ENCODE data around the gene LINC01488. TPM values are rescaled to one million over a fixed set of nuclear protein-coding genes. Genes with fewer than 3 reads are reported as not detected.

Gene LINC01488
- polyA plus RNA-seq, 1 donor, result not detected

DNA sequence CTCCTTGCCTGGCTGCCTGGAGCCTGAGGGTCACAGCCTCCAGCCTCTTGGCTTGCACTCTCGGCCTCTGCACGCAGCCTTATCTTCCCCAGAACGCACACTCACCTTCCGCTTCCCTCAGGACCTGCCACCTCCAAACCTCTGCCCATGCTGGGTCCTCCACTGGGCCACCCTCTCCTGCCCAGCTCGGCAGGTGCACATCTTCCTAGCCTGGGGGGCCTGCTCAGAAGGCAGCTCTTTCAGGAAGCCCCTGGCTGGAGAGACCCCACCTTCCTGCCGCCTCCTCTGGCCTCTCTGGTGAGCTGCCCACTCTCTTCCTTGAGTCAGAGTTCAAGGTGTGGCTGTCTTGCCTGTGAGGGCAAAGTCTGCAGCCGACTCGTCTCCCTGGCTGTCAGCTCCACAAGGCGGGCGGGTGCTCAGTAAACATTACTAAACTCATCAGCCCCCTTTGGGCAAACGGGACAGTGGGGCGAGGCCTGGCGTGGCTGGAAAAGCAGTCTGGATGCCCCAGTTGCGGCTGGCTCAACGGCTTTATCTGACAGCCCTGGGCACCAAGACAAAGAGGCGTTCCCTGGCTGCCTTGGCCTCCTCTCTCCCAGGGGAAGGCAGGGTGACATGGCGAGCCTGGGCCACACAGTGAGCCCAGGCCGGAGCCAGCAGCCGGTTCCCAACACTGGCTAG is 1.7 kb upstream of the LINC01488 start:
- no peak for DNase-seq

DNA sequence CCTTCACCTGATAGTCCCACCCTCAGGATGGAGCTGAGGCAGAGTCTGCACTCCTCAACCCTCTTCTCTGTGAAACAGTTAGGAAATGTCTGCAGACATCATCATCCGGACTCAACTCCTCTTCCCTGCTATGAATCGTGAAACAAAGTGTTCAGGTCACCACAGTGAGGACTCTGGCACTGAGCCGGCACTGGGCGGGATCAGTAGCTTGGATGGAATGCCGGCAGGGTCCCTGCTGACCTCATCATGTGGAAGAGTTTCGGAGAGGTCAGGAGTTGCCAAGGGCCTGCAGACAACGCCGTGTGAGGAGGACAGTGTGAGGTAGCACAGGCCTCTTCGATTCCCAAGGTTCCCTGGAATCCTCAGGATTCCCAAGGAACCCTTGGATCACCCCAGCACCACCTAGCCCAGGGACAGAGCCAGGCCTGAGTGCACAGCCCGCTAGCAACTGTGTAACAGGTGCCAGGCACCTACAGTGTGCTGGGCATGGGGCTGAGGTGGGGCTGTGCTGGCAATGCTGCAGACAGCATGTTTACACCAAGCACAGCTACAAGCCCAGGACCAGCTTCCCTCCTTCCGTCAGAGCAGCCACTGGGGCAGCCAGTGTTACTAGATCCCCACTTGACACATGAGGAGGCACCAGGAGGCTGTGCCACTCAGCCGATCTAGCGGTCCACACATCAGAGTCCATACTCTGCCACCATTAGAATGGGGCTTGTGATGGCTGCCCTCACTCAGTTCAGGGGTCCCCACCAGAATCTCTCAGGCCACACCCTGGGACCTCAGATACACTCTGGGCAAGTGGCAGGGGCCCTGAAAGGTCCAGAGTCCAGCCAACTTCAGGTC is 693 bp upstream of the LINC01488 start:
- no peak for DNase-seq

GRCh38 chr11:69482322-69482721 is 859 bp downstream of the LINC01488 start:
- no peak for DNase-seq

DNA sequence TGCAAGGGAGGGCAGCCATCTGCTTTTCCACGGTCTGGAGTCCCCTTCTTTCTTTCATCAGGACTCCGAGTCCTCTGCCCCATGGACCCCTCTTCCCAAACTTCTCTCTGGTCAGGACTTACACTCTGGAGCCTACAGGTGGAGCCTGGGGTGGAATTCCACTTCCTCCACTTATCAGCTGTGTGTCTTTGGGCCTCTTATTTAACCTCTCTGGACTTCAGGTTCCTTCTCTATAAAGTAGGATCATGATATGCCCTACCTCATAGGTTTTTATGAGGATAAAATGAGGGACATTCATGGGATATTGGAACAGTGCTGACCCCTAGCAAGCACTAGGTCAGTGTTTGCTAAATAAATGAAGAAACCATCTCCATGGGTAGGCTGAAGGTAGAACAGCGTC is 1.7 kb downstream of the LINC01488 start:
- DNase-seq, result no peak

GRCh38 chr11:69483691-69484426 is 2.4 kb downstream of the LINC01488 start:
- no peak for DNase-seq

DNA sequence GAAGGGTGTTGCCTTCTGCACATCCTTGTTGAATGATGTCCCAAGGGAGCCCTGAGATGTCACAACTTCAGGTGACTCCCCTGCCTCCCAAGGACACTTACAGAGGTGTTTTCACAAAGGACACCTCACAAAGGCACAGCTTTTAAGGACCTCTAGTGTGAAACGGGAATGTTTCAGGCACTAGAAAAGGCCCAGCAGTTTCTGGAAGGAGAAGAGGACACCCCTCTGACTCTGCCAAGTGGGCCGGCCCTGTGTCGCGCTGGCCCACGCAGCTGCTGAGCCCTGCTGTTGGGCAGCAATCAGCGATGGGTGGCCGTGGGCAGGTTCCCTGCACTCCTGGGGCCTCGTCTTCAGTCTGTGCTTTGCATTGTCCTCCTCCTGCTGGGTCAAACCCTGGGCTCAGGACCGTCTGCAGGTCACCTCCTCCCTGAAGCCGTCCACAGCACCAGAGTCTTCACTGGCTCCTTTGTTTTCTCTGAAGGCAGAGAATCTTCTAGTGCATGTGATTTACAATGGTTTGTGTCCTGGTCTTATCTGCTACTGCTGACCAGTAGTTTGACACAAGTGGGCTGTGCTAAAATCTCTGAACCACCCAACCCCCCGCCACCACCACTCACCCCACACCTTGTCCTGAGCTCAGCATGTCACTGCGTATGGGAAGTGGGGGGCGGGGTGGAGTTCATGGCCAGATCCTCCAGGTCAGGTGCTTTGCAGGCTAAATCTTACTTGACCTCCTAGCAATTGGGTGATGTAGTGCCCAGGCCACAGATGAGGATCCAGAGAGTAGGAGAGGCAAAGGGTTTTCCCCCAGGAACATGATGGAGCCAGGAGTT is 3.2 kb downstream of the LINC01488 start:
- no peak for DNase-seq

DNA sequence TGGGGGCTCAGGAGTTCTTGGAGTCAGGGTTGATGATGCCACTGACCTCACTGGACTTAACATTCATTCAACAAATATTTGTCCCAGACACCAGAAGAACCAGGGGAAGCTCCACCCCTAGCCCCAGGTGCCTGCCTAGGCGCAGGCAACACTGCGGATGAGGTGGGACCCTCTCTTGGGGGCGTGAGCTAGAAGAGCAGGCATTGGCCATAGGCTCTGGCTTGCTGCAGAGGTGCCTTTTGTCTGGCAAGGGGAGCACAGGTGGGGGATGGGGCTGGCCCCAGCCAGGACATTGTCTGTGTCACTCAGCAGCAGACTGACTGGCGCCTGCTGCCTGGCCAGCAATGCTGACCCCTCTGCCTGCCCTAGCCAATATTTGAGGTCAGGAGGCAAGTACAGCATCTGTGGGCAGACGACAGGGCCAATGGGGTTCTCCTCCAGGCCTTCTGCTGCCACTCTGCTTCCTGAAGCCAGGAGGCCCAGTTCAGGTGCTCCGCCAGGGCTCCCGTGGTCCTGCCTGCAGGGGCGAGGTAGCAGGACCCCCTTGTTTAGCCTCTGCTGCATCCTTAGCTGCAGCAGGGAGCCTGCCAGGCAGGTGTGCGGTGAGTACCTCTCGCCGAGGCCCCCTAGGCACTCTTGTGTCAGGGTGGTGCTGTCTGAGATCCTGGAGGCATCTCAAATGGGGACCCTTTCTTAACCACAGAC is 4.0 kb downstream of the LINC01488 start:
- no peak for DNase-seq

DNA sequence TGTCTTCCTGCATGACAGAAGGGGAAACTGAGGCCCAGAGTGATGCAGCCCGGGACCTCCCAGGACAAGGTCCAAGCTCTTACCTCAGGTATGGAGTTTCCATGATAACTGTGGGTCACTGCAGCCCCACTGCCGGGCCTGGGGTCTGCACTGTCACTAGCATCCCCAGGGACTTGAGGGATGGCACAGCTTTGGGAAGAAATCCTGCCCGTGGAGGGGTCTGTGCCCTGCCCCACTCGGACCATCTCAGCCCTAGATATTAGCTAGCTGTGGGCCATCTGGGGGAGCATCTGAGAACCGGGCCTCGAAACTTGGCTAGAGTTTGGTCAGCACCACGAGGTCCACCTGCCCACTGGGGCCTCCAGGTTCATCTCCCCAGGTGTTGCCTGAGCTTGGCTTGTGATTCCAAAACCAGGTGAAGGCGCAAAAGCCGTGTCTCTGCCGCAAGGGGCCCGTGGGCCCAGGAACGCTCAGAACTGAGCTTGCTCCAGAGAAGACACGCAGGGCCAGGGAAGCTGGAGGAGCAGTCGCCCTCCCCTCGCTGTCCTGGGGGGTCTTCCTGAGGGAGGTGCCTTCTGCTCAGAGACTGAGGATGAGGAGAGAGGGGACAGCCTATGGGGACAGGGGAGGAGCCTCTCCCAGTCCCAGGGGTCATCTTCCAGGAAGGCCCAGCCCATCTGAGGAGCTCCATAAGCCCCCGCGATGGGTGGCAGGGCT is 4.8 kb downstream of the LINC01488 start:
- no peak for DNase-seq

GRCh38 chr11:69486773-69487291 is 5.4 kb downstream of the LINC01488 start:
- no peak for DNase-seq

DNA sequence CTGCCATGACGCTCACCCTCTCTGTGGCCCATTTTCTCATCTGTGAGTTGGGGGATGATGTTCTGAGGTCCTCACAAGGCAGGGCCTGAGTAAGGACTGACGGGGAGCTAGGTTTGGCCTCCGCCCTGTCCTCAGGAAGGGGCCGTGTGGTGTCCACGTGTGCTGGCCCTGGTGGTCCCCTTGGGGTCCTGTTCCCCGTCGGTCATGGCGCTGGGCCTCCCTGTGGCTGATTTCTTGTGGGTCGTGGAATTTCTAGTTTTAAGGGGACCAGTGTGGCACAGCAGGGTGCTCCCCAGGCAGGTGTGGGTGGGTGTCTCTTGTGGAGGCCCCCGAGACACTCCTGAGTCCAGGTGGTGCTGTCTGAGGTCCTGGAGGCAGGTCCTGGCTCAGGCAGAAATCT is 5.9 kb downstream of the LINC01488 start:
- DNase-seq, result no peak

GRCh38 chr11:69487849-69488542 is 6.5 kb downstream of the LINC01488 start:
- DNase-seq, result no peak

- no peak for DNase-seq
These were observed 7.1 kb downstream of the LINC01488 start for GRCh38 chr11:69488543-69488940.

- no peak for DNase-seq
These were observed 7.7 kb downstream of the LINC01488 start for GRCh38 chr11:69489031-69489745.

- DNase-seq, result no peak
These were observed 8.4 kb downstream of the LINC01488 start for GRCh38 chr11:69489746-69490365.

GRCh38 chr11:69490516-69490915 is 9.1 kb downstream of the LINC01488 start:
- no peak for DNase-seq

DNA sequence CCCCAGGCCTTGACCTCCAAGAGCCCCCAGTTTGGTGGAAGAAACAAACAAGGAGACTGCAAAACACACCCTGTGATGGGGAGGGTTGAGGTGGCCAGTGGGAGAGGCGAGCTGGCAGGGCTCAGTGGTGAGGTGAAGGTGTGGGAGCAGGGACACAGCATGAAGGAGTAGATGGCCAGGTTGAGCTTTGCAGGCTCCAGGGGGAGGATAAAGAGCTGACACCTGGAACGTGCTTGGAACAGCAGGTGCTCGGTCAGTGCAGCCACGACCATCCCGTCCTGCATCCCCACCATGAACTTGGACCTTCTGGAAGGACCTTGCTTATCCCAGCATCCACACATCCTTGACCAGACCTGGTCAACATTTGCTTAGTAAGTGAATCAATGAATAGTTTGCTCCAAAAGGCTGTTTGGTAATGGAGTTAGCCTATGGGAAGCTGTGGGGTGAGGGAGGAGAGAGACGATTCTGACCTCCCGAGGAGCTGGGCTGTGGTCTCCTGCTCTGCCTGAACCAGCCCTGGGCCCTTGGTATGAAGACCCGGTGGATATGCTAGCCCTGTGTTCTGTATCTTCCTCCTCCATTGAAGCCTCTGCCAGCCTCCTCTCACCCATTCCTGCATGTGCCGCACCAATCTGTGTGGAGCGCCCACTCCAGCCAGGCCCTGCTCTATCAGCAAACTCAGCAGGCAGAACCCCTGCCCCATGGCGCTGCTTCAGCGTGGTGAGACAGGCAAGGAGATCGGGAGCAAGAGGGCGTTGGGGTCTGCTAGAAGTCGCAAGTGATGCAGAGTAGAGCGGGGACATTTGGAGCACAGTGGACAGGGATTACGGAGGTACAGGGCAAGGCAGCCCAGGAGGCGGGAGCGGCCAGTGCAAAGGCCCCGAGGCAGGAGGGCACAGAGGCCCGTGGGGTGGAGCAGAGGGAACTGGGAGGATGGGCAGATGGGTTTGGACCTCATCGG is 9.9 kb downstream of the LINC01488 start:
- no peak for DNase-seq

Data from left kidney (tissue), 2 donors.